NCI-H524 treated with DMSO at 0.1 percent for 48 hours (cell line): ENCODE measurements around the gene OBSCN.
"Not testable (repeated sequence)": the region's sequence is repeated elsewhere in the genome, so short reads cannot be mapped to it uniquely, and the experiment has no call there.

Experiments used
- DNase-seq: peaks from one replicate; lab custom pipeline; 2025; lab: John Stamatoyannopoulos, UW

OBSCN gene

GRCh38 chr1:228263636-228264035 lies 55.8 kb downstream of the OBSCN start:
- DNase-seq: no peak

DNA sequence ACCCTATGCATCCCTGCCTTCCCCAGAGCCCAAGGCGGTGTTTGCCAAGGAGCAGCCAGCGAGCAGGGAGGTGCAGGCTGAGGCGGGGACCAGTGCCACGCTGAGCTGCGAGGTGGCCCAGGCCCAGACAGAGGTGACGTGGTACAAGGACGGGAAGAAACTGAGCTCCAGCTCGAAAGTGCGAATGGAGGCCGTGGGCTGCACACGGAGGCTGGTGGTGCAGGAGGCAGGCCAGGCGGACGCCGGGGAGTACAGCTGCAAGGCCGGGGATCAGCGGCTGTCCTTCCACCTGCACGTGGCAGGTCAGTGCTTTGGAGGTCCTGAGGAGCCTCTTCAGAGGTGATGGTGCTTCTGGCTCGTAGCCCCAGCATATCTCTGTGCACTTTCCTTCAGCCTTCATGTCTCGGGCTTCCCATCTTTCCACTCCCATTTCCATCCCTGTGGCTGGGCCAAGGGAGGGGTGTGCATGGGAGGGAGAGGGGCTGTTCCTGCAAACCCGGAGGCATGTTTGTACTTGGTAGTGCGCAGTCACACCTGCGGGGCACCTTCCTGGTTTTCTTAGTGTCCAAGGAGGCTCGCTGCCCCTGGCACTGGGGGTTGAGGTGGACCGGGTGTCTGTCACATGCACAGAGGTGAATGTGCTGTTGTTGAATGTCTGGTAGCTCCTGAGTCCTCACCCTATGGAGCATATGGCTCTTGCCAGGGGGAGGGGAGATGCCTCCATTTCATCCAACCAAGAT lies 56.4 kb downstream of the OBSCN start:
- no peak for DNase-seq

DNA sequence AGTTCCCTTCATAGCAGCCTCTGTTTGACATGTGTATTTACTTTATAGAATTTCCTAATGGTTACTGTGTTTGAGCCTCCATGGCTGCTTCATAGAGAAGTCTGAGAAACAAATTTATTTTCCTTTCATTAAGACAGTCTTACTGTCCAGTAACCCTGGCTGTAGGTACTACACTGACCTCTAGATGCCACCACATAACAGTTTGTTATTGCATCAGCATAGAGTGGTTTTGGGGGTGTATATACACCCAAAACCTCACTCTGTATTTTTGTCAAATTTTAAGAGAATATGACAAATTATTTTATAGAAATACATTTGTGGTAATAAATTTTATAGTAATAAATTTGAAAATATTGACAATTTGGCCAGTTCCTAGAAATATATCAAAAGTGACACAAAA lies 57.3 kb downstream of the OBSCN start:
- DNase-seq: no peak

DNA sequence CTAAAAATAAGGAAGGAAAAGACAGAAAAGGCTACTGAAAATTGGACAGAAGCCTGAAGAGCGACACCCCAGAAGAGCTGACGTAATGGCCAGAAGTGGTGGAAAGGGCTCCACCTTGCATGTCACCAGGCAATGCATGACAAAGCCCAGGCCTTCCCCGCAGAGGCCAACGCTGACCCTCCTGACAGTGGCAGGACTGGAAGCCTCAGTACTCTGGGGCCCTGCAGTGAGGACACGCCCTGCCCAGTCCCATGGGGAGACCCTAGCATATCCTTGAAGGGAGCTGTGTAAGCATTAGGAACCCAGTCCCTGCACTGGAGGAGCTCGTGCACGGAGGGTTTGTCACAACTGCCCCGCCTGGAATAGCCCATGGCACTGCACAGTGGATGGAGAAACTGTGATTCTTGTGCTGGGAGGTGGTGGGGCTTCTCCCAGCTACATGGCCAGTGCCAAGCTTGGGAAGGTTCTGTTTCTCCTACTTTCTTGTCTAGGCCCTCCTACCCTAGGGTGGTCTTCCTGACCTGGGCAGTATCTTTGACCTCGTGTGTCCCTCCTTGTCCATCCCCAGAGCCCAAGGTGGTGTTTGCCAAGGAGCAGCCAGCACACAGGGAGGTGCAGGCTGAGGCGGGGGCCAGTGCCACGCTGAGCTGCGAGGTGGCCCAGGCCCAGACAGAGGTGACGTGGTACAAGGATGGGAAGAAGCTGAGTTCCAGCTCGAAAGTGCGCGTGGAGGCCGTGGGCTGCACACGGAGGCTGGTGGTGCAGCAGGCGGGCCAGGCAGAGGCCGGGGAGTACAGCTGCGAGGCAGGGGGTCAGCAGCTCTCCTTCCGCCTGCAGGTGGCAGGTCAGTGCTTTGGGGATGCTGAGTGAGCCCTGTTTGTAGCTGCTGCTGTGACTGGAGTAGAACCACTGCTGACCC lies 60.4 kb downstream of the OBSCN start:
- no peak for DNase-seq

DNA sequence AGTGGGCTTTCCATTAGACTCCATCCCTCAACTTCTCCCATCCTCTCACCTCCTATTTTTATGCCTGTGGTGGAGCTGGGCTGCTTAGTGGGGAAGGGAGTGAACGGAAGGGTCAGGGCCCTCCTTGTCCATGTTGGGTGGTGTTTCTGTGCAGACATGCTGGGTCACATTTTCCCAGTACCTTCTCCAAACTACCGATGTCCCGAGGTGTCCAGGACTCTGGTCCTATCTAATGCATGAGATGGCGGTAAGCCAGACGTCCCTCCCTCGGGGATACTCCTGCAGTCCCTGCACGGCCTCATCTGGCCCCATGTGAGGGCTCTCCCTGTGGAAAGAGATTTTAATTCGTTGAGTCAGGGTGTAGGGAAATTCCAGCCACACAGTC lies 61.0 kb downstream of the OBSCN start:
- DNase-seq: no peak

DNA sequence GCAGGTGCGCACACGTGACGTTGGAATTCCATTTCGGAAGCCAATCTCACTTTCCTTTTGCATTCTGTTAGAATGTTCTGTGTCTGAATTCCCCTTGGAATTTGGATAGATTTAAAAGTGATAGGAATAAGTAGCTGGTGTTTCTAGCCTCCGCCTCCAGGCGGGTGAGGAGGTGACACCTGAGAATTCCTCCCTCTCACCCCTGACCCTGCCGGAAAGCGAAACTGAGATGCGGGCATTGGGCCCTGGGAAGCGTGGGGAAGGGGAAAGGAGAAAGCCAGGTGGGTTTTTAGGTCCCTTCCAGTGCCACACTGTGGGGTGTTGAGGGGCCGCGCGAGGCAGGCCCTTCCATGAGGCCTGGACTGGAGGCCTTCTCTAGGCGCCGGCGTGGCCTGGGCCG lies 61.6 kb downstream of the OBSCN start:
- not testable (repeated sequence) for DNase-seq

DNA sequence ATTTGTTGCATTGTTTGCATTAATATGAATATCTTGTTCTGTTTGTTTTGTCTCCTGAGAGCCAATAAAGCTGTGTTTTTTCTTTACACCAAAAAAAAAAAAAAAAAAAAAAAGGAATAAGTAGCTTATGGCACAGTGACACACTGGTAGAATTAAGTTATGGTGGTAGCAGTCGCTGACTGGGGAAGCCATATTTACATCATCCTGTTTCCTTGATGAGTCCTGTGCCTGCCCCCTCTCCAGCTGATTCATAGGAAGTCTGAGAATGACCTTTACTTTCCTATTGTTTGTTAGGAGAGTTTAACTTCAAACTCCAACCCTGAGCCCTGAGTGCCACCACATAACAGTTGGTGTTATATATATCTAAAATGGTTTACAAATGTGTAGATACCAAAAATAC lies 62.2 kb downstream of the OBSCN start:
- no peak for DNase-seq

- DNase-seq: no peak
These were observed 63.9 kb downstream of the OBSCN start for GRCh38 chr1:228271701-228272251.

- DNase-seq: no peak
These were observed 64.5 kb downstream of the OBSCN start for GRCh38 chr1:228272331-228272791.

DNA sequence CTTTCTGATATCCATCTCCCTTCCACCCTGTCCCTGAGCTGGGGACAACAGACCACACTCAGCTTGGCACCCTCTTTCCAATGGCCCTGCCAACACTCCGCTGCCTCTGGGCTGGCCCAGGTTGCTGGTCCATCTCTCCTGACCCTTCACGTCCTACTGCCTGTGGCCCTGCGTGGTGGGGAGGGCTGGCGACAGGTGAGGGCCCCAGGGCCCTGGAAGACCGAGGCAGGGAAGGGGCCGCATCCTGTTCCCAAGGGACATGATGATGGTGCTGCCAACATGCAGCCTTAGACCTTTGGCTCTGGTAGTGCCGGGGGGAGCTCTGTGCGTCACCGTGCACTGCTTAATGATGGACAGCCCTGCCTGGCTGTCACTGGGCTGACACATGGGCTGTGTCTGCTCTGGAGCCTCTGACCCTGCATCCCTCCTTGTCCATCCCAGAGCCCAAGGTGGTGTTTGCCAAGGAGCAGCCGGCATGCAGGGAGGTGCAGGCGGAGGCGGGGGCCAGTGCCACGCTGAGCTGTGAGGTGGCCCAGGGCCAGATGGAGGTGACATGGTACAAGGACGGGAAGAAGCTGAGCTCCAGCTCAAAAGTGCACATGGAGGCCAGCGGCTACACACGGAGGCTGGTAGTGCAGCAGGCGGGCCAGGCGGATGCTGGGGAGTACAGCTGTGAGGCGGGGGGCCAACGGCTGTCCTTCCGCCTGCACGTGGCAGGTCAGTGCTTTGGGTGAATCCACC lies 65.2 kb downstream of the OBSCN start:
- DNase-seq: no peak

- no peak for DNase-seq
These were observed 66.0 kb downstream of the OBSCN start for GRCh38 chr1:228273720-228274451.

GRCh38 chr1:228274452-228275178 lies 66.8 kb downstream of the OBSCN start:
- no peak for DNase-seq

DNA sequence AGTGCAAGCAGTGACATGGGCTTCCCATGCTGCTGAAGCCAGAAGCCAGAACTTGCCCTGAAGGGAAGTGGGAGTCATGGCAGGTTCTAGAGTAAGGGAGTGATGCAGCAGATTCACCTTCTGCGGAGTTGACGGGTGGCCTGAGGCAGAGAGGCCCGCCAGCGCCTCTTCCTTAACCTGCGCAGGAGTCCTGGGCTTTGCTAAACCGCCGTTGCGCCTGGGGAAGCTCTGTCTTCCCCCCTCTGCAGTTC lies 67.3 kb downstream of the OBSCN start:
- no peak for DNase-seq

DNA sequence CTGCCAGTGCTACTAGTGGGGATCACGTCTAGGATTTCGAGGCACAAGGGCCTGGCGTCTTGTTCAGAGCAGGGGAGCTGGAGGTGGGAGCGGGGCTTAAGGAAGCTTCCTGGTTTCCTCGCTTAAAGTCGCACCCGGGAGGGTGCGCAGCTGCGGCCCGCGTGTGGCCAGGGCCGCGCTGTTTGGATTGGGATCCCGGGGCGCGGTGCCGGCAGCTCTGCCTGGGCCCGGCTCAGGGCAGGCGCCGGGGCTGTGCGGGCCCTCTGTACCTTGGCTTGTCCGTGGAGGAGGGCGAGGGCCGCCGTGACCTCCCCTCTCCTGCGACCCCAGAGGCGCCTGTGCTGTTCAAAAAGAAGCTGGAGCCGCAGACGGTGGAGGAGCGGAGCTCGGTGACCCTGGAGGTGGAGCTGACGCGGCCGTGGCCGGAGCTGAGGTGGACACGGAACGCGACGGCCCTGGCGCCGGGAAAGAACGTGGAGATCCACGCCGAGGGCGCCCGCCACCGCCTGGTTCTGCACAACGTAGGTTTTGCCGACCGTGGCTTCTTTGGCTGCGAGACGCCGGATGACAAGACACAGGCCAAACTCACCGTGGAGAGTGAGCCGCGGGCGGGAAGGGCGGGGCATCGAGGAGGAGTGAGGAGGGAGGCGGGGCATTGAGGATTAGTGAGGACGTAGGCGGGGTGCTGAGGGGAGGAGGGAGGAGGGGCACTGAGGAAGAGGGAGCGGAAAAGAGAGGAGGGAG lies 67.8 kb downstream of the OBSCN start:
- DNase-seq: peak; percentile 26

DNA sequence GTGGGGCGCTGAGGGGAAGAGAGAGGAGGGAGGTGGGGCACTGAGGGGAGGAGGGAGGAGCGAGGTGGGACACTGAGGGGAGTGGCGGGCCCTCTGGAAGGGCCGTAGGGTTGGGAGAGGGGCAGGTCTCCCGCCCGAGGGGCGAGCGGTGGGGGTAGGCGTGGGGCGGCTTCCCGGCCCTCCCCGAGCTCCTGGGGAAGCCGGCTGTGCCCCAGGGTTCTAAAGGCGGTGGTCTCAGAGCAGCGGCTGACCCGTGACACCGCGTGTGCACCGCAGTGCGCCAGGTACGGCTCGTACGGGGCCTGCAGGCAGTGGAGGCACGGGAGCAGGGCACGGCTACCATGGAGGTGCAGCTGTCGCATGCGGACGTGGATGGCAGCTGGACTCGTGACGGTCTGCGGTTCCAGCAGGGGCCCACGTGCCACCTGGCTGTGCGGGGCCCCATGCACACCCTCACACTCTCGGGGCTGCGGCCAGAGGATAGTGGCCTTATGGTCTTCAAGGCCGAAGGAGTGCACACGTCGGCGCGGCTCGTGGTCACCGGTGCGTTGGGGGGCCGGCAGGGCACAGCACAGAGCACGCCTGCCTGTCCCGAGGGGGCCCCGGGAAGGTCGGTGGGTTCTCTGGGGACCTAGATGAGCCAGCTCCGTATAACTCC lies 68.5 kb downstream of the OBSCN start:
- no peak for DNase-seq

- DNase-seq: no peak
These were observed 69.2 kb downstream of the OBSCN start for GRCh38 chr1:228276901-228277490.

- no peak for DNase-seq
These were observed 69.9 kb downstream of the OBSCN start for GRCh38 chr1:228277491-228278431.

DNA sequence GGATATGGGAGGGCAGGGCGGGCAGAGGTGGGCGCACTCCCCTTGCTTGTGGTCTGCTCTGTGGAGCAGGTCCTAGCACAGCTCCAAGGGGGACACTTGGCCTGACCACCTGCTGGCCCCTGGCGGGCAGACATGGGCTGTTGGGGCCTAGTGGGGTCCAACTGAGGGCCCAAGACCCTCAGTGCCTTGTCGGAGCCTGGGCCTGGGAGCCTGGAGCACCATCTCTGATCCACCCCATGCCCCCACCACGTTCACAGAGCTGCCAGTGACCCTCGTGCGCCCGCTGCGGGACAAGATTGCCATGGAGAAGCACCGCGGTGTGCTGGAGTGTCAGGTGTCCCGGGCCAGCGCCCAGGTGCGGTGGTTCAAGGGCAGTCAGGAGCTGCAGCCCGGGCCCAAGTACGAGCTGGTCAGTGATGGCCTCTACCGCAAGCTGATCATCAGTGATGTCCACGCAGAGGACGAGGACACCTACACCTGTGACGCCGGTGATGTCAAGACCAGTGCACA lies 70.6 kb downstream of the OBSCN start:
- no peak for DNase-seq
